K562 (cell line): ENCODE results near the gene ATPAF2.

ENCODE experiments used
- EWSR1 ChIP-seq: fragments of 450-650 bp; IDR thresholded peaks from 2 replicates; pipeline ENCODE4 v1.6.1; 2018; ENCODE audit warnings: borderline replicate concordance, mild to moderate bottlenecking, low read depth, moderate library complexity; ENCODE audit not compliant: partially characterized antibody
- FOXK1 ChIP-seq: sonication (generic); formaldehyde crosslinking; IDR thresholded peaks from 2 replicates; pipeline ENCODE4 v1.8.0; 2022; ENCODE audit warnings: missing genetic modification reagents, mild to moderate bottlenecking, borderline replicate concordance
- SMARCA4 ChIP-seq: fragments of 450-650 bp; IDR thresholded peaks from 2 replicates; pipeline ENCODE4 v1.6.1; 2016

GRCh38 chr17:18031955-18032354 is 7.0 kb downstream of the ATPAF2 start:
- TF ChIP-seq SMARCA4 (no peak), FOXK1 (CRISPR knock-in tag) (no peak), EWSR1 (no peak)
